Esophagus muscularis mucosa (tissue), 4 donors: ENCODE results near the gene AXL. TPM values are rescaled to one million over a fixed set of nuclear protein-coding genes. Genes with fewer than 3 reads are reported as not detected.

Experiments
- DNase-seq: peaks from one replicate; pipeline ENCODE4 v3.0.0-alpha.2; 2017; ENCODE audit errors: extremely low spot score
- H3K27ac ChIP-seq, 4 donors: fragments of 200-600 bp; sonication (generic); replicated peaks in 1 of 4; 1 replicate in 3 of 4; 2 replicates in 1 of 4; pipeline ENCODE4 v1.5.1; 2016 to 2019; ENCODE audit warnings: mild to moderate bottlenecking in 1 of 4
- H3K27me3 ChIP-seq, 4 donors: fragments of 200-600 bp; sonication (generic); one replicate each; pipeline versions ENCODE4 v1.5.1 to v1.6.0; 2016 to 2019
- H3K36me3 ChIP-seq, 4 donors: fragments of 200-600 bp; sonication (generic); one replicate each; pipeline ENCODE4 v1.5.1; 2016 to 2019
- H3K4me1 ChIP-seq, 4 donors: fragments of 200-600 bp; sonication (generic); one replicate each; pipeline ENCODE4 v1.5.1; 2016 to 2019
- H3K4me3 ChIP-seq, 4 donors: fragments of 200-600 bp; sonication (generic); 1 replicate in 2 of 4; 2 replicates in 2 of 4; pipeline ENCODE4 v1.5.1; 2016 to 2019; ENCODE audit warnings: mild to moderate bottlenecking in 4 of 4, moderate library complexity in 1 of 4
- H3K9me3 ChIP-seq, 4 donors: fragments of 200-600 bp; sonication (generic); 1 replicate in 3 of 4; 2 replicates in 1 of 4; pipeline ENCODE4 v1.5.1; 2016 to 2019
- CTCF ChIP-seq, 3 experiments: fragments of 200-600 bp in 2 of 3; fragments of 450-650 bp in 1 of 3; sonication (generic) in 2 of 3; IDR thresholded peaks; one replicate each; pipeline ENCODE4 v1.5.1; 2017 to 2019; ENCODE audit warnings: antibody characterized with exemption in 3 of 3, mild to moderate bottlenecking in 2 of 3, moderate library complexity in 1 of 3
- EP300 ChIP-seq: sonication (generic); formaldehyde crosslinking; IDR thresholded peaks from one replicate; pipeline ENCODE4 v1.6.1; 2017; ENCODE audit warnings: antibody characterized with exemption
- POLR2A ChIP-seq: fragments of 450-650 bp; IDR thresholded peaks from one replicate; pipeline ENCODE4 v1.6.1; 2017; ENCODE audit warnings: antibody characterized with exemption, moderate library complexity, mild to moderate bottlenecking, low read depth
- POLR2AphosphoS5 ChIP-seq, 2 donors: sonication (generic); formaldehyde crosslinking; IDR thresholded peaks; one replicate each; pipeline ENCODE4 v1.6.1; 2017; ENCODE audit warnings: antibody characterized with exemption in 2 of 2
- WGBS: methylation state at CpG from one replicate; pipeline ENCODE4 v1.1.5; 2018; 5-methylcytosine and 5-hydroxymethylcytosine counted together
- intact Hi-C: fragments of 100-400 bp; cut with DNase I; formaldehyde crosslinking; loops from one replicate; pipeline ENCODE4 v1.15.1; 2023
- total RNA-seq, 4 donors: library from RNA; depleted of rRNA; stranded (reverse); fragments of >200 nt; gene quantifications; one replicate each; pipeline versions ENCODE4 v1.1.0 to v1.2.1, GENCODE V29; 2016

Gene AXL
- total RNA-seq, 4 donors from 2014 or later: 112 to 243 (median 172) TPM

- H3K27me3 ChIP-seq: no peaks in the 10 kb centered on the region
- intact Hi-C loops: no loop called here
- no peak for TF ChIP-seq EP300
- TF ChIP-seq POLR2AphosphoS5 (IDR thresholded peaks at IDR 0.05): no peak
- TF ChIP-seq CTCF (IDR thresholded peaks at IDR 0.05): no peak
- no peak for TF ChIP-seq POLR2A
- H3K27ac ChIP-seq: no peak overlapping the region
- no peak for DNase-seq
- no peaks in the 10 kb centered on the region for H3K9me3 ChIP-seq
- H3K36me3 ChIP-seq: peaks cover 63 to 67% (median 64%) of the 10 kb centered on the region in 4 donors
- peaks cover 27 to 33% (median 30%) of the 10 kb centered on the region in 4 donors for H3K4me1 ChIP-seq
- H3K4me3 ChIP-seq: no peak overlapping the region
- 91% methylated on average over 2 of the region's 2 CpGs for WGBS
Observed at GRCh38 chr19:41269055-41269454, 50.0 kb downstream of the AXL start.

GRCh38 chr19:41269571-41269970 is 50.5 kb downstream of the AXL start:
- Histone ChIP-seq H3K4me1 (peaks cover 27 to 33% (median 30%) of the 10 kb centered on the region in 4 donors), H3K9me3 (no peaks in the 10 kb centered on the region), H3K27me3 (no peaks in the 10 kb centered on the region), H3K27ac (no peak overlapping the region), H3K4me3 (no peak overlapping the region), H3K36me3 (peaks cover 68 to 73% (median 69%) of the 10 kb centered on the region in 4 donors)
- TF ChIP-seq EP300 (no peak), POLR2AphosphoS5 (IDR thresholded peaks at IDR 0.05) (no peak), CTCF (IDR thresholded peaks at IDR 0.05) (no peak), POLR2A (no peak)
- no peak for DNase-seq
- 92% methylated on average over 5 of the region's 5 CpGs for WGBS
- intact Hi-C loops: no loop called here

GRCh38 chr19:41273076-41273475 is 54.1 kb downstream of the AXL start:
- Histone ChIP-seq H3K27ac (no peak overlapping the region), H3K36me3 (peaks cover 98 to 100% (median 100%) of the 10 kb centered on the region in 4 donors), H3K9me3 (no peaks in the 10 kb centered on the region), H3K4me1 (peaks cover 0 to 2% (median under 1%) of the 10 kb centered on the region in 4 donors), H3K4me3 (no peak overlapping the region), H3K27me3 (no peaks in the 10 kb centered on the region)
- TF ChIP-seq EP300 (no peak), CTCF (IDR thresholded peaks at IDR 0.05) (no peak), POLR2A (no peak), POLR2AphosphoS5 (IDR thresholded peaks at IDR 0.05) (no peak)
- intact Hi-C loops: no loop called here
- no peak for DNase-seq
- 84% methylated on average over 6 of the region's 6 CpGs for WGBS

GRCh38 chr19:41274802-41275201 is 55.8 kb downstream of the AXL start:
- no peak overlapping the region for H3K27ac ChIP-seq
- no peak for TF ChIP-seq CTCF (IDR thresholded peaks at IDR 0.05)
- TF ChIP-seq POLR2AphosphoS5 (IDR thresholded peaks at IDR 0.05): no peak
- TF ChIP-seq EP300: no peak
- TF ChIP-seq POLR2A: no peak
- H3K36me3 ChIP-seq: peaks cover 98 to 100% (median 100%) of the 10 kb centered on the region in 4 donors

GRCh38 chr19:41276231-41276630 is 57.2 kb downstream of the AXL start:
- no peaks in the 10 kb centered on the region for H3K9me3 ChIP-seq
- intact Hi-C loops: no loop called here
- TF ChIP-seq POLR2A (no peak), POLR2AphosphoS5 (IDR thresholded peaks at IDR 0.05) (peak in 1 of 2 donors; percentile 13), CTCF (IDR thresholded peaks at IDR 0.05) (no peak)
- WGBS: 69% methylated on average over 3 of the region's 3 CpGs
- no peak for DNase-seq
- H3K36me3 ChIP-seq: peaks cover 98 to 100% (median 100%) of the 10 kb centered on the region in 4 donors
- no peak overlapping the region for H3K27ac ChIP-seq
- H3K27me3 ChIP-seq: no peaks in the 10 kb centered on the region
- H3K4me1 ChIP-seq: no peaks in the 10 kb centered on the region
- H3K4me3 ChIP-seq: no peak overlapping the region

More at GRCh38 chr19:41274802-41275201, 55.8 kb downstream of the AXL start:
- WGBS: 87% methylated on average over 5 of the region's 5 CpGs
- no peak for DNase-seq
- Histone ChIP-seq H3K27me3 (no peaks in the 10 kb centered on the region), H3K4me3 (no peak overlapping the region), H3K4me1 (no peaks in the 10 kb centered on the region), H3K9me3 (no peaks in the 10 kb centered on the region)
- intact Hi-C loops: no loop called here
